ENCODE results near the gene ADAMTS9. TPM values are rescaled to one million over a fixed set of nuclear protein-coding genes. Genes with fewer than 3 reads are reported as not detected.

The ADAMTS9 gene
- total RNA-seq, 1 experiment from 2014 or later, result 0.46 TPM

DNA sequence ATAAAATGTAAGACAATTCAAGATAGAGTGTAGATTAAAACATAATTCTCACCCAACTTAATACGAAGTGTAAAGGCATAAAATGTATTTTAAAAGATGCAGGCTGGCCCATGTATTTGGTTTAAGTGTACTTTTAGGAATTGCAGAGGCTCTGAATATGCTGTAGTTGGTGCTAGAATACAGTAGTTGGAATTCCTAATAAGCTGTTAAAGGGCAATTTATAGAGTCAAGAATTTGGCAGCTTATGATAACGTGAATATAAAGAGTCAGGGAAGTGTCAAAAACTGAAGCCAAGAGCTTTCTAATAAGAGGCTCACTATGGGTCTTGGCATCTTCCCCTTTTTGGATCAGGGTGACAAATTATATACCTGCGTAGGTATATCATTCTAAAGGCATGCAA, 36.5 kb downstream of the ADAMTS9 start:
- H3K4me2 ChIP-seq (ENCODE audit: insufficient read depth, insufficient read length, low read length), result no peak overlapping the region
- H4K5ac ChIP-seq (ENCODE audit: insufficient read length, low read depth, low read length), result no peak overlapping the region
- no peak overlapping the region for H3K18ac ChIP-seq (ENCODE audit: insufficient read length, low read depth, low read length)
- no peaks in the 10 kb centered on the region for H3K23me2 ChIP-seq (ENCODE audit: insufficient read length, low read depth, low read length, poor library complexity, severe bottlenecking)
- no peaks in the 10 kb centered on the region for H3K4me1 ChIP-seq (ENCODE audit: insufficient read depth, low read length)
- no peak for DNase-seq
- no peaks in the 10 kb centered on the region for H4K20me1 ChIP-seq (ENCODE audit: control insufficient read depth, insufficient read depth, insufficient read length)
- Mint-ChIP-seq H3K27ac (no peak overlapping the region; a peak in 1 of 7 replicates), H3K27me3 (ENCODE audit: low read depth) (peaks cover 2% of the 10 kb centered on the region; the same call in 1 of the 2 replicates), H3K36me3 (ENCODE audit: insufficient read depth in 1 of 3, low read depth in 3 of 3) (no peaks in the 10 kb centered on the region), H3K4me3 (no peak overlapping the region), H3K9me3 (no peaks in the 10 kb centered on the region), H3K4me1 (peaks cover 14 to 17% of the 10 kb centered on the region in 2 experiments)
- no peak overlapping the region for H3K27ac ChIP-seq (ENCODE audit: insufficient read length, low read depth, low read length)
- no peak overlapping the region for H2BK20ac ChIP-seq (ENCODE audit: low read depth, low read length, poor library complexity, severe bottlenecking)
- no peak overlapping the region for H2BK120ac ChIP-seq (ENCODE audit: low read depth, low read length, poor library complexity, severe bottlenecking)
- H2BK12ac ChIP-seq (ENCODE audit: insufficient read length, low read depth, low read length), result no peak overlapping the region
- no peak overlapping the region for H2BK15ac ChIP-seq (ENCODE audit: low read depth, low read length)
- H4K91ac ChIP-seq (ENCODE audit: insufficient read length, low read depth, low read length), result no peak overlapping the region
- WGBS (ENCODE audit: extremely low coverage, insufficient read length, low lambda C conversion rate), result no CpG with 5 or more reads among the region's 3 CpGs
- H3K23ac ChIP-seq (ENCODE audit: insufficient read length, low read depth, low read length), result no peak overlapping the region
- no peak overlapping the region for H3K14ac ChIP-seq (ENCODE audit: insufficient read depth, low read length)
- no peak overlapping the region for H4K8ac ChIP-seq (replicated peaks; ENCODE audit: insufficient read length, low read depth, low read length)
- no peak overlapping the region for H2AK5ac ChIP-seq (ENCODE audit: insufficient read length, low read length)
- H3K79me2 ChIP-seq (ENCODE audit: insufficient read depth, low read length), result no peaks in the 10 kb centered on the region
- no peak overlapping the region for H2AFZ ChIP-seq (ENCODE audit: low read length)
- no peaks in the 10 kb centered on the region for H3K27me3 ChIP-seq (ENCODE audit: insufficient read depth, low read length)
- H2BK5ac ChIP-seq (ENCODE audit: insufficient read length, low read length), result no peak overlapping the region
- H3K9me3 ChIP-seq (ENCODE audit: control insufficient read depth, low read depth, low read length), result no peaks in the 10 kb centered on the region
- H3K4ac ChIP-seq (ENCODE audit: low read depth, low read length), result no peak overlapping the region
- no peak overlapping the region for H3K56ac ChIP-seq (ENCODE audit: insufficient read length, low read depth, low read length)
- H3K9ac ChIP-seq (ENCODE audit: extremely low read depth, insufficient read length, low read length), result no peak overlapping the region
- H3T11ph ChIP-seq (ENCODE audit: low read length), result no peak overlapping the region
- TF ChIP-seq, protein P1, sequence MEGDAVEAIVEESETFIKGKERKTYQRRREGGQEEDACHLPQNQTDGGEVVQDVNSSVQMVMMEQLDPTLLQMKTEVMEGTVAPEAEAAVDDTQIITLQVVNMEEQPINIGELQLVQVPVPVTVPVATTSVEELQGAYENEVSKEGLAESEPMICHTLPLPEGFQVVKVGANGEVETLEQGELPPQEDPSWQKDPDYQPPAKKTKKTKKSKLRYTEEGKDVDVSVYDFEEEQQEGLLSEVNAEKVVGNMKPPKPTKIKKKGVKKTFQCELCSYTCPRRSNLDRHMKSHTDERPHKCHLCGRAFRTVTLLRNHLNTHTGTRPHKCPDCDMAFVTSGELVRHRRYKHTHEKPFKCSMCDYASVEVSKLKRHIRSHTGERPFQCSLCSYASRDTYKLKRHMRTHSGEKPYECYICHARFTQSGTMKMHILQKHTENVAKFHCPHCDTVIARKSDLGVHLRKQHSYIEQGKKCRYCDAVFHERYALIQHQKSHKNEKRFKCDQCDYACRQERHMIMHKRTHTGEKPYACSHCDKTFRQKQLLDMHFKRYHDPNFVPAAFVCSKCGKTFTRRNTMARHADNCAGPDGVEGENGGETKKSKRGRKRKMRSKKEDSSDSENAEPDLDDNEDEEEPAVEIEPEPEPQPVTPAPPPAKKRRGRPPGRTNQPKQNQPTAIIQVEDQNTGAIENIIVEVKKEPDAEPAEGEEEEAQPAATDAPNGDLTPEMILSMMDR (conservative IDR thresholded peaks at IDR 0.05), result no peak
- no peaks in the 10 kb centered on the region for H3K79me1 ChIP-seq (ENCODE audit: insufficient read depth, low read depth, low read length, poor library complexity, severe bottlenecking)
